Activated naive CD8-positive, alpha-beta T cell (primary cell): ENCODE results near the gene TFRC.
"Not testable (repeated sequence)": the region's sequence is repeated elsewhere in the genome, so short reads cannot be mapped to it uniquely, and the experiment has no call there.

Experiments used
- H3K27ac Mint-ChIP-seq: one replicate; pipeline ENCODE4 v1.8.0; 2021; ENCODE audit warnings: mixed read lengths
- H3K27me3 Mint-ChIP-seq: one replicate; pipeline ENCODE4 v1.8.0; 2021; ENCODE audit warnings: mixed read lengths
- H3K36me3 Mint-ChIP-seq: one replicate; pipeline ENCODE4 v1.8.0; 2021; ENCODE audit warnings: mixed read lengths
- H3K4me1 Mint-ChIP-seq: one replicate; pipeline ENCODE4 v1.8.0; 2021; ENCODE audit warnings: low read depth, mixed read lengths
- H3K4me3 Mint-ChIP-seq: one replicate; pipeline ENCODE4 v1.8.0; 2021; ENCODE audit warnings: mild to moderate bottlenecking, mixed read lengths
- H3K9me3 Mint-ChIP-seq: one replicate; pipeline ENCODE4 v1.8.0; 2021; ENCODE audit warnings: low read depth, mixed read lengths

TFRC gene

GRCh38 chr3:196008387-196008786 is 73.5 kb downstream of the TFRC start:
- Mint-ChIP-seq H3K4me3 (no peak overlapping the region), H3K4me1 (no peaks in the 10 kb centered on the region), H3K36me3 (peaks cover 11% of the 10 kb centered on the region), H3K27ac (no peak overlapping the region), H3K9me3 (peaks cover 6% of the 10 kb centered on the region), H3K27me3 (peaks cover 1% of the 10 kb centered on the region)

GRCh38 chr3:196007744-196008335 is 74.0 kb downstream of the TFRC start:
- no peak overlapping the region for H3K27ac Mint-ChIP-seq
- H3K27me3 Mint-ChIP-seq = peaks cover 1% of the 10 kb centered on the region
- H3K36me3 Mint-ChIP-seq = peaks cover 11% of the 10 kb centered on the region
- H3K4me1 Mint-ChIP-seq = no peaks in the 10 kb centered on the region
- H3K9me3 Mint-ChIP-seq = peaks cover 6% of the 10 kb centered on the region
- H3K4me3 Mint-ChIP-seq = no peak overlapping the region

- not testable (repeated sequence) for H3K36me3 Mint-ChIP-seq, H3K27ac Mint-ChIP-seq, H3K4me1 Mint-ChIP-seq, H3K27me3 Mint-ChIP-seq, H3K4me3 Mint-ChIP-seq, H3K9me3 Mint-ChIP-seq
These were observed 76.6 kb downstream of the TFRC start for GRCh38 chr3:196005338-196005737.

- H3K27me3 Mint-ChIP-seq, H3K36me3 Mint-ChIP-seq, H3K4me3 Mint-ChIP-seq, H3K27ac Mint-ChIP-seq, H3K9me3 Mint-ChIP-seq, H3K4me1 Mint-ChIP-seq: not testable (repeated sequence)
These were observed 77.4 kb downstream of the TFRC start for GRCh38 chr3:196004359-196005052.

GRCh38 chr3:196003611-196004010 is 78.3 kb downstream of the TFRC start:
- Mint-ChIP-seq H3K27me3 (peaks cover 8% of the 10 kb centered on the region), H3K36me3 (peaks cover under 1% of the 10 kb centered on the region)

GRCh38 chr3:196002721-196003120 is 79.2 kb downstream of the TFRC start:
- not testable (repeated sequence) for H3K4me3 Mint-ChIP-seq, H3K27ac Mint-ChIP-seq, H3K9me3 Mint-ChIP-seq, H3K4me1 Mint-ChIP-seq, H3K36me3 Mint-ChIP-seq, H3K27me3 Mint-ChIP-seq

More at GRCh38 chr3:196003611-196004010, 78.3 kb downstream of the TFRC start:
- Mint-ChIP-seq H3K9me3 (no peaks in the 10 kb centered on the region), H3K4me1 (no peaks in the 10 kb centered on the region), H3K4me3 (no peak overlapping the region), H3K27ac (no peak overlapping the region)

- not testable (repeated sequence) for H3K4me3 Mint-ChIP-seq, H3K4me1 Mint-ChIP-seq, H3K36me3 Mint-ChIP-seq, H3K9me3 Mint-ChIP-seq, H3K27ac Mint-ChIP-seq, H3K27me3 Mint-ChIP-seq
These were observed 80.7 kb downstream of the TFRC start for GRCh38 chr3:196001240-196001639.

- H3K4me1 Mint-ChIP-seq, H3K4me3 Mint-ChIP-seq, H3K9me3 Mint-ChIP-seq, H3K27ac Mint-ChIP-seq, H3K36me3 Mint-ChIP-seq, H3K27me3 Mint-ChIP-seq: not testable (repeated sequence)
These were observed 81.4 kb downstream of the TFRC start for GRCh38 chr3:196000360-196000950.

GRCh38 chr3:195999896-196000295 is 82.0 kb downstream of the TFRC start:
- Mint-ChIP-seq H3K27me3 (peaks cover 8% of the 10 kb centered on the region), H3K36me3 (no peaks in the 10 kb centered on the region), H3K4me3 (no peak overlapping the region), H3K9me3 (no peaks in the 10 kb centered on the region), H3K4me1 (no peaks in the 10 kb centered on the region), H3K27ac (no peak overlapping the region)
